Neural cell (in vitro differentiated cells): ENCODE measurements around the gene TRIP6.

ENCODE experiments used
- EZH2 ChIP-seq: fragments of 200-600, 300-800 bp; shearing (Covaris generic), sonication (generic); IDR thresholded peaks from 2 replicates; pipeline ENCODE4 v1.6.1; 2014; ENCODE audit warnings: antibody characterized with exemption, low read length, borderline replicate concordance, mild to moderate bottlenecking; ENCODE audit not compliant: insufficient read depth, poor library complexity, severe bottlenecking
- RAD21 ChIP-seq: fragments of 450-650 bp; conservative IDR thresholded peaks from 2 replicates; pipeline ENCODE4 v1.6.1; 2014; ENCODE audit warnings: antibody characterized with exemption, mild to moderate bottlenecking, moderate library complexity
- SMC3 ChIP-seq: fragments of 450-650 bp; conservative IDR thresholded peaks from 2 replicates; pipeline ENCODE4 v1.6.1; 2014; ENCODE audit warnings: antibody characterized with exemption, mild to moderate bottlenecking, moderate library complexity; ENCODE audit not compliant: poor library complexity

DNA sequence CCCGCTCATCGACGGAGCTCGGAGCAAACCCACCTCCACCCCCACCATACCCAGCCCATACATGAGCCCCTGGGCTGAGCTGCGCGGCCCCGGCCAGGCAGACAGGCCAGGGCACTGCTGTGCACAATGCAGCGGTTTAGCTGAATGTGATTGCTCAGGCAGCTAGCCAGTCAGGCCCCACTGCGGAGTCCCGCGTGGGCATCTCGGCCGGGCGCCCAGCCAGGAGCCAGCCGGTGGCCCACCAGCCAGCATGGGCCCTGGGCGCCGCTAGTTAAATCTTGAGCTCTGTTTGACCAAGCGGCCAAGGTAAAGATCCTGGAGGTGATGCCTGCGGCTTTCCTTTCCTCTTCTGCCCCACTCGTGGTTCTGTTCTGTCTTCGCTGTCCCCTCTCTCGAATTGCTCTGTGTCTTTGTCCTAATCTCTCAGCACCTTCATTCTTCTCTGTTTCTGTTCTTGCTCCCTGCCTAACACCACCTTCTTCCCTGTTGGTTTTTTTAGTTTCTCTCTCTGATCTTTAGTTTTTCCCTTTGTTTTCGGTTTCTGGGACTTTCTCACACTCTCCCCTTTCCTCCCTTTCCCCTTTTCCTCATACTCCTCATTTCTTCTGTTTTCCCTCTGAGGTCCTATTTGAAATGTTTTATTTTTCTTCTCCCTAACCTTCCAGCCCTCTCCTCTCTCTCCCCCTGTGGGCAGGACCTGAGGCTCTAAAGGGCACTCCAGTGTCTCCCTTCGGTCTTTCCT lies 15.8 kb downstream of the TRIP6 start:
- TF ChIP-seq SMC3 (no peak), EZH2 (no peak), RAD21 (no peak)
